ENCODE measurements around the gene CROT.

- TF ChIP-seq EZH2 (IDR thresholded peaks at IDR 0.05; ENCODE audit: low read depth, unreplicated experiment) (no peak), CTCF (conservative IDR thresholded peaks at IDR 0.05; ENCODE audit: low read depth in 2 of 2) (no peak), STAT1 (IDR thresholded peaks at IDR 0.05; ENCODE audit: unreplicated experiment) (no peak), POLR2AphosphoS5 (IDR thresholded peaks at IDR 0.05; ENCODE audit: low read depth) (no peak), CREB1 (CRISPR knock-in tag; IDR thresholded peaks at IDR 0.05; ENCODE audit: low read depth) (no peak)
Observed at GRCh38 chr7:87361320-87361719, 15.9 kb downstream of the CROT start.

Data from GM23338 (cell line).